H1 (cell line): Measurements from ENCODE around the gene C5orf22. TPM values are rescaled to one million over a fixed set of nuclear protein-coding genes. Genes with fewer than 3 reads are reported as not detected.

Source experiments
- RXRA ChIP-seq: IDR thresholded peaks from 2 replicates; pipeline ENCODE4 v1.6.1; 2011; ENCODE audit warnings: low read depth, mild to moderate bottlenecking, low read length, moderate library complexity; ENCODE audit not compliant: insufficient read depth
- TAF7 ChIP-seq: optimal IDR thresholded peaks from 2 replicates; pipeline ENCODE3; 2011; ENCODE audit warnings: low read depth, mild to moderate bottlenecking, inconsistent platforms, low read length, moderate library complexity, borderline replicate concordance
- polyA plus RNA-seq, 7 experiments: library from polyadenylated mRNA; depleted of rRNA in 3 of 7; stranded (reverse) in 5 of 7; unstranded in 2 of 7; fragments of >200 nt in 5 of 7; fragments of 200-250 nt in 2 of 7; gene quantifications; 1 replicate in 5 of 7; 2 replicates in 1 of 7; 4 replicates in 1 of 7; pipeline versions ENCODE4 v1.2.1 to v1.2.3, GENCODE V29; 2011 to 2013; ENCODE audit warnings: missing spikeins in 2 of 7, mixed read lengths in 2 of 7
- total RNA-seq: library from RNA; stranded (reverse); fragmentation: NEBNext Ultra II Directional; extraction: Animal tissue kit (Norgen Biotek cat#: 25700); gene quantifications from 2 replicates; pipeline ENCODE4 v1.2.1, GENCODE V29; 2021

The C5orf22 gene
- total and polyA plus RNA-seq, 2 of the 8 experiments (the other 6 are each of a cell fraction or from before 2014, with no cell fraction given): 19.6 to 36.2 TPM

- TF ChIP-seq TAF7 (no peak), RXRA (no peak)
Measured at GRCh38 chr5:31583129-31583528, 51.0 kb downstream of the C5orf22 start (continued).
